HG03520 (cell line): ENCODE measurements around the gene PRDX2.
"Not testable (repeated sequence)": the region's sequence is repeated elsewhere in the genome, so short reads cannot be mapped to it uniquely, and the experiment has no call there.

Experiments
- ATAC-seq: cut with Tn5 transposase; IDR thresholded peaks from one replicate; pipeline ENCODE4 v1.9.1; 2021; ENCODE audit warnings: mild to moderate bottlenecking, moderate library complexity; ENCODE audit not compliant: unreplicated experiment

Gene PRDX2

GRCh38 chr19:12801466-12802266 lies at the start of gene PRDX2, which contains the start of gene THSD8:
PRDX2 (minus strand) TSS chr19:12801800; CDS start chr19:12801261, 539 bp downstream.
THSD8 (plus strand) TSS chr19:12802069; CDS start chr19:12802072, 3 bp downstream.
- no peak for ATAC-seq

- ATAC-seq, result no peak
Measured at GRCh38 chr19:12847159-12848139, 45.8 kb upstream of the PRDX2 start.

- not testable (repeated sequence) for ATAC-seq
Measured at GRCh38 chr19:12846613-12847012, 45.0 kb upstream of the PRDX2 start.

- no peak for ATAC-seq
Measured at GRCh38 chr19:12843999-12844732, 42.6 kb upstream of the PRDX2 start.

GRCh38 chr19:12843328-12843727 lies 41.7 kb upstream of the PRDX2 start:
- ATAC-seq, result no peak

GRCh38 chr19:12842511-12842910 lies 40.9 kb upstream of the PRDX2 start:
- ATAC-seq, result no peak

GRCh38 chr19:12841094-12841493 lies 39.5 kb upstream of the PRDX2 start:
- ATAC-seq, result no peak

- ATAC-seq, result no peak
Measured at GRCh38 chr19:12840091-12841079, 38.8 kb upstream of the PRDX2 start.

GRCh38 chr19:12838886-12839756 lies 37.5 kb upstream of the PRDX2 start:
- no peak for ATAC-seq

- no peak for ATAC-seq
Measured at GRCh38 chr19:12838182-12838885, 36.7 kb upstream of the PRDX2 start, which contains the start of gene MAST1. MAST1 (plus strand) TSS chr19:12838515; CDS start chr19:12838573, 58 bp downstream.

- ATAC-seq, result no peak
Measured at GRCh38 chr19:12837225-12837624, 35.6 kb upstream of the PRDX2 start.

GRCh38 chr19:12836529-12836863 lies 34.9 kb upstream of the PRDX2 start:
- no peak for ATAC-seq

- no peak for ATAC-seq
Measured at GRCh38 chr19:12834976-12835757, 33.6 kb upstream of the PRDX2 start.

- no peak for ATAC-seq
Measured at GRCh38 chr19:12834566-12834943, 33.0 kb upstream of the PRDX2 start, which contains the start of gene RTBDN. RTBDN (minus strand) TSS chr19:12834579; CDS start chr19:12829979, 4,600 bp downstream.

GRCh38 chr19:12833738-12834565 lies 32.4 kb upstream of the PRDX2 start:
- ATAC-seq, result no peak

GRCh38 chr19:12833418-12833737 lies 31.8 kb upstream of the PRDX2 start:
- no peak for ATAC-seq

- ATAC-seq, result no peak
Measured at GRCh38 chr19:12828494-12828893, 26.9 kb upstream of the PRDX2 start.
